ENCODE results near the gene IFITM2. TPM values are rescaled to one million over a fixed set of nuclear protein-coding genes. Genes with fewer than 3 reads are reported as not detected.
"Not testable (repeated sequence)": the region's sequence is repeated elsewhere in the genome, so short reads cannot be mapped to it uniquely, and the experiment has no call there.

The IFITM2 gene
- total and polyA plus RNA-seq, 2 donors from 2014 or later: 814 to 1,111 TPM

DNA sequence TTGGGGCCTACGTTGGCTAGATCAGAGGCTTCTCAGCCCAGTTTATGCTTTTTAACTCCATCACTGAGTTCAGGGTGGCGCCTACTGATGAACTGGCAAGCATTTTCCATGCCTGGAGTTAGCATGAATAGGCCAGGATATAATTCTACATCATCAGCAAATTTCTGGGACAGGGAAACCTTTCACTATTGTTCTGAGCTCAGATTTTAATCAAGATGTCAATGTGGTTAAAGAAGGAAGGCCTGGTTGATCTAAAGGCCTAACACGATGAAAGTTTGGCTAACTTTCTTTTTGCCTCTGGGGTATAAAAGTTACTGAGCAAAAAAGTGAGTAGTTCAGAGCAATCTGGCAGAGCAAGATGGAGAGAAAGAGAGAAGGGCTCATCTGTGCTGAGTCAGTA, 34.7 kb downstream of the IFITM2 start:
- H3K27me3 ChIP-seq (ENCODE audit: control insufficient read depth, insufficient read depth, low read length): no peaks in the 10 kb centered on the region
- DNase-seq (no peak), FAIRE-seq (no peak)
- no peak overlapping the region for H3K4me3 ChIP-seq (ENCODE audit: low read length in 3 of 3)
- no peaks in the 10 kb centered on the region for H3K4me1 ChIP-seq (ENCODE audit: control insufficient read depth in 2 of 3, insufficient read depth in 2 of 3, low read depth in 1 of 3, low read length in 3 of 3)
- intact Hi-C loops (cut with DNase I): no loop called here
- no peaks in the 10 kb centered on the region for H3K9me3 ChIP-seq (ENCODE audit: control insufficient read depth in 2 of 3, insufficient read depth in 1 of 3, low read length in 3 of 3)
- TF ChIP-seq, protein P1, sequence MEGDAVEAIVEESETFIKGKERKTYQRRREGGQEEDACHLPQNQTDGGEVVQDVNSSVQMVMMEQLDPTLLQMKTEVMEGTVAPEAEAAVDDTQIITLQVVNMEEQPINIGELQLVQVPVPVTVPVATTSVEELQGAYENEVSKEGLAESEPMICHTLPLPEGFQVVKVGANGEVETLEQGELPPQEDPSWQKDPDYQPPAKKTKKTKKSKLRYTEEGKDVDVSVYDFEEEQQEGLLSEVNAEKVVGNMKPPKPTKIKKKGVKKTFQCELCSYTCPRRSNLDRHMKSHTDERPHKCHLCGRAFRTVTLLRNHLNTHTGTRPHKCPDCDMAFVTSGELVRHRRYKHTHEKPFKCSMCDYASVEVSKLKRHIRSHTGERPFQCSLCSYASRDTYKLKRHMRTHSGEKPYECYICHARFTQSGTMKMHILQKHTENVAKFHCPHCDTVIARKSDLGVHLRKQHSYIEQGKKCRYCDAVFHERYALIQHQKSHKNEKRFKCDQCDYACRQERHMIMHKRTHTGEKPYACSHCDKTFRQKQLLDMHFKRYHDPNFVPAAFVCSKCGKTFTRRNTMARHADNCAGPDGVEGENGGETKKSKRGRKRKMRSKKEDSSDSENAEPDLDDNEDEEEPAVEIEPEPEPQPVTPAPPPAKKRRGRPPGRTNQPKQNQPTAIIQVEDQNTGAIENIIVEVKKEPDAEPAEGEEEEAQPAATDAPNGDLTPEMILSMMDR (IDR thresholded peaks at IDR 0.05; ENCODE audit: borderline replicate concordance, extremely low read depth, insufficient read depth): no peak
- no peak overlapping the region for H3K9ac ChIP-seq (ENCODE audit: low read length in 3 of 3)
- H3K27ac ChIP-seq (ENCODE audit: low read depth in 2 of 2, low read length in 2 of 2): peak overlapping the region in 1 of 2 donors; percentile 47
- H3K36me3 ChIP-seq (ENCODE audit: control insufficient read depth in 2 of 3, insufficient read depth in 3 of 3, low read length in 3 of 3): no peaks in the 10 kb centered on the region

DNA sequence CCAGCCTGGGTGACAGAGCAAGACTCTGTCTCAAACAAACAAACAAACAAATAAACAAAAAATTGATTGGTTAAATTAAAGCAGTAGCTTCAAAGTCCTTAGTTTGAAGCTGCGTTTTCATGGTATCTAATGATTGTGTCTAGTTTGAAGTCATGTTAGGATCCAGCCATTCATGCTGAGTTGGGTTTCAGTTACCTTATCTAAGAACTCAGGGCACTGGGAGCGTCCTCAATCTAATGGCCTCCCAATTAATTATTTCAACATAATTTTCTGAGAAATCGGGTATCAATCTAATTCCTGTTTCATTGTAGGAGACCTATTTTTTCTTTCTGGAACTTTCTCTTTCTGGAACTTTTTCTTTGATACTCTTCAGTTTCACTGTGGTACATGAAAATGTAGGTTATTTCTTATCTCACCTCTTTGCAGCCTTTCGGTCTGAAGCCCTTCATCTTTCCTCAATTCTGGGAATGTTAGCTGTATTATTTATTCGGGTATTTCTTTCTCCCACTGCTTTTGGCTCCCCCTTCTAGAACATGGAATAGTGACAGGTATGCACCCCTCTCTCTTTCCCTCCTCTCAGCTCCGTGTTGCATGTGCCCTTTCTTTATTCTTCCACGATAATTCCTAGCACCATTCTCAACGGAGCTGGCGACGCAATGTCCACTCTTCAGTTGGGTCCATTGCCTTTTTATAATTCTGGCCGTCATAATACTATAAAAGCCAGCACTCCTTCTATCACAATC, 37.4 kb downstream of the IFITM2 start:
- DNase-seq (no peak), FAIRE-seq (no peak)
- TF ChIP-seq, protein P1 (IDR thresholded peaks at IDR 0.05; ENCODE audit: borderline replicate concordance, extremely low read depth, insufficient read depth): no peak
- Histone ChIP-seq H3K4me3 (ENCODE audit: low read length in 3 of 3) (no peak overlapping the region), H3K9ac (ENCODE audit: low read length in 3 of 3) (no peak overlapping the region), H3K36me3 (ENCODE audit: control insufficient read depth in 2 of 3, insufficient read depth in 3 of 3, low read length in 3 of 3) (no peaks in the 10 kb centered on the region), H3K27me3 (ENCODE audit: control insufficient read depth, insufficient read depth, low read length) (no peaks in the 10 kb centered on the region), H3K9me3 (ENCODE audit: control insufficient read depth in 2 of 3, insufficient read depth in 1 of 3, low read length in 3 of 3) (no peaks in the 10 kb centered on the region), H3K27ac (ENCODE audit: low read depth in 2 of 2, low read length in 2 of 2) (no peak overlapping the region), H3K4me1 (ENCODE audit: control insufficient read depth in 2 of 3, insufficient read depth in 2 of 3, low read depth in 1 of 3, low read length in 3 of 3) (no peaks in the 10 kb centered on the region)
- intact Hi-C loops (cut with DNase I): no loop called here

DNA sequence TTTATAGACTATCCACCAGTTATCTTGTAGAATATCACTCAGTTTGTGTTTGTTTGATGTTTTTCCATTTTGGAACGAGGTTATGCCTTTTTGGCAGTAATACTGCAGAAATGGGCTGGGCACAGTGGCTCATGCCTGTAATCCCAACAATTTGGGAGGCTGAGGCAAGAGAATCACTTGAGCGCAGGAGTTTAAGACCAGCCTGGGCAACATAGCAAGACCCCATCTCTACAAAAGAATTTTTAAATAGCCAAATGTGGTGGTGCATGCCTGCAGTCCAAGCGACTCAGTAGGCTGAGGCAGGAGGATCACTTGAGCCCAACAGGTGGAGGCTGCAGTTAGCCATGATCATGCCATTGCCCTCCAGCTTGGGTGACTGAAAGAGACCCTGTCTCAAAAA, 38.9 kb downstream of the IFITM2 start:
- DNase-seq: no peak
- TF ChIP-seq, protein P1 (IDR thresholded peaks at IDR 0.05; ENCODE audit: borderline replicate concordance, extremely low read depth, insufficient read depth): no peak

DNA sequence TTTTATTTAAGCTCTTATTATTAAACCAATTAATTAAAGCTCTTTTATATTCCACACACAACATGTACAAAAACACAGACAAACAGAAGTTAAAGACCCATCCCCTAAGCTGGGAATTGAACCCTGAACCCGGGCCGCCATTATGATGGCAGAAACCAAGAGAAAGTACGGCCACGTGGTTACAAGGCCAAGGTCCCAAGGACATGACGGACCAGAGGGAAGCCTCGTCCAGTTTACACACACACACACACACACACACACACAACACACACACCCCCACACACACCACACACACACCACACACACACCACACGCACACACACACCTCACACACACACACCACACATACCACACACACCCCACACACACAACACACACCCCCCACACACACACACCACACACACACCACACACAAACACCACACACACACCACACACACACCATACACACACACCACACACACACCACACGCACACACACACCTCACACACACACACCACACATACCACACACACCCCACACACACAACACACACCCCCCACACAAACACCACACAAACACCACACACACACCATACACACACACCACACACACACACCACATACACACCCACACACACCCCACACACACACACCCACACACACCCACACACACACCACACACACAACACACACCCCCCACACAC, 41.8 kb downstream of the IFITM2 start:
- H3K36me3 ChIP-seq (ENCODE audit: control insufficient read depth in 2 of 3, insufficient read depth in 3 of 3, low read length in 3 of 3); H3K9me3 ChIP-seq (ENCODE audit: control insufficient read depth in 2 of 3, insufficient read depth in 1 of 3, low read length in 3 of 3); FAIRE-seq; H3K27me3 ChIP-seq (ENCODE audit: control insufficient read depth, insufficient read depth, low read length); H3K9ac ChIP-seq (ENCODE audit: low read length in 3 of 3); intact Hi-C loops (cut with DNase I); DNase-seq; H3K27ac ChIP-seq (ENCODE audit: low read depth in 2 of 2, low read length in 2 of 2); H3K4me3 ChIP-seq (ENCODE audit: low read length in 3 of 3): not testable (repeated sequence)
- peaks cover 3 to 17% (median 14%) of the 10 kb centered on the region in 3 donors for H3K4me1 ChIP-seq (ENCODE audit: control insufficient read depth in 2 of 3, insufficient read depth in 2 of 3, low read depth in 1 of 3, low read length in 3 of 3)

More for the DNA sequence above, 38.9 kb downstream of the IFITM2 start:
- no peak for FAIRE-seq
- Histone ChIP-seq H3K9me3 (ENCODE audit: control insufficient read depth in 2 of 3, insufficient read depth in 1 of 3, low read length in 3 of 3) (no peaks in the 10 kb centered on the region), H3K27ac (ENCODE audit: low read depth in 2 of 2, low read length in 2 of 2) (no peak overlapping the region), H3K27me3 (ENCODE audit: control insufficient read depth, insufficient read depth, low read length) (no peaks in the 10 kb centered on the region), H3K4me1 (ENCODE audit: control insufficient read depth in 2 of 3, insufficient read depth in 2 of 3, low read depth in 1 of 3, low read length in 3 of 3) (no peaks in the 10 kb centered on the region), H3K9ac (ENCODE audit: low read length in 3 of 3) (no peak overlapping the region), H3K4me3 (ENCODE audit: low read length in 3 of 3) (no peak overlapping the region), H3K36me3 (ENCODE audit: control insufficient read depth in 2 of 3, insufficient read depth in 3 of 3, low read length in 3 of 3) (no peaks in the 10 kb centered on the region)
- intact Hi-C loops (cut with DNase I): no loop called here

DNA sequence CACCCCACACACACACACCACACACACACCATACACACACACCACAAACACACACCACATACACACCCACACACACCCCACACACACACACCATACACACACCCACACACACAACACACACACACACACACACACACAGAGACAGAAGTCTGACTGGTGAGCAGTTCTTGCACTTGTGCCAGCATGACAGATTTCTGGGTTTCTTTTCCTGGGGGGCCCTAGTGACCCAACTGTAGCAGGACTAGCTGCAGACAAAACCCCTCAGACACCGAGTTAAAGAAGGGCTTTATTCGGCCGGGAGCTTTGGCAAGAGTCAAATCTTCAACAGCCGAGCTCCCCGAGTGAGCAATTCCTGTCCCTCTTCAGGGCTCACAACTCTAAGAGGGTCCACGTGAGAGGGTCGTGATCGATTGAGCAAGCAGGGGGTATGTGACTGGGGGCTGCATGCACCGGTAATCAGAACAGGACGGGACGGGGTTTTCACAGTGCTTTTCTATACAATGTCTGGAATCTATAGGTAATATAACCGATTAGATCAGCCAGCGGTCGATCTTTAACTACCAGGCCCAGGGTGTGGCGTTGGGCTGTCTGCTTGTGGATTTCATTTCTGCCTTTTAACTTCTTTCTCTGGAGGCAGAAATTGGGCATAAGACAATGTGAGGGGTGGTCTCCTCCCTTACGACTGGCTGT, 42.6 kb downstream of the IFITM2 start:
- not testable (repeated sequence) for H3K9me3 ChIP-seq (ENCODE audit: control insufficient read depth in 2 of 3, insufficient read depth in 1 of 3, low read length in 3 of 3); FAIRE-seq; H3K4me3 ChIP-seq (ENCODE audit: low read length in 3 of 3); H3K9ac ChIP-seq (ENCODE audit: low read length in 3 of 3); H3K36me3 ChIP-seq (ENCODE audit: control insufficient read depth in 2 of 3, insufficient read depth in 3 of 3, low read length in 3 of 3); DNase-seq; H3K27ac ChIP-seq (ENCODE audit: low read depth in 2 of 2, low read length in 2 of 2); H3K27me3 ChIP-seq (ENCODE audit: control insufficient read depth, insufficient read depth, low read length)
- intact Hi-C loops (cut with DNase I): loop anchor here (10.0 kb wide), 1 partner anchor 45 kb away; the partner anchor contains the start of gene IFITM2
- peaks cover 3 to 17% (median 15%) of the 10 kb centered on the region in 3 donors for H3K4me1 ChIP-seq (ENCODE audit: control insufficient read depth in 2 of 3, insufficient read depth in 2 of 3, low read depth in 1 of 3, low read length in 3 of 3)

Data from kidney (tissue), 14 donors.